GM12878 (cell line): ENCODE measurements around the gene SLC6A12. TPM values are rescaled to one million over a fixed set of nuclear protein-coding genes. Genes with fewer than 3 reads are reported as not detected.

Experiments
- ATAC-seq: fragments of 200-7000 bp; cut with Tn5 transposase; 3 replicates; pipeline ENCODE4 v1.9.1; 2020; ENCODE audit warnings: mild to moderate bottlenecking, moderate library complexity
- BruUV-seq: library from RNA; stranded (reverse); fragments of 400-500 nt; replicated peaks from 2 replicates; lab custom pipeline; 2021; lab: Mats Ljungman, UMichigan
- CTCF ChIA-PET: fragments of 300-600 bp; sonication (Branson Sonifier 250); formaldehyde crosslinking; extraction: SDS; loops from one replicate; lab custom pipeline; 2021; ENCODE audit warnings: inconsistent platforms; lab: Yijun Ruan, JAX
- POLR2A ChIA-PET: fragments of 350-600 bp; formaldehyde crosslinking; extraction: SDS; loops from one replicate; lab custom pipeline; 2021; ENCODE audit warnings: inconsistent platforms; lab: Charles Lee
- RAD21 ChIA-PET: fragments of 300-600 bp; sonication (Branson Sonifier 250); formaldehyde crosslinking; loops from one replicate; lab custom pipeline; 2023; ENCODE audit warnings: antibody characterized with exemption; ENCODE audit not compliant: unreplicated experiment; lab: Charles Lee
- SMC1A ChIA-PET: fragments of 300-600 bp; sonication (Branson Sonifier 250); formaldehyde crosslinking; loops from one replicate; lab custom pipeline; 2023; ENCODE audit not compliant: unreplicated experiment, uncharacterized antibody; lab: Charles Lee
- DNase-seq: peaks from one replicate; pipeline ENCODE4 v3.0.0-alpha.2; 2011; ENCODE audit warnings: low read depth, low spot score
- FAIRE-seq: peaks from 3 replicates; lab custom pipeline; 2011; peaks lifted over from hg19 to GRCh38; lab: Jason Lieb, UNC
- H2AFZ ChIP-seq: 2 replicates; pipeline ENCODE4 v1.6.0; 2011; ENCODE audit warnings: low read depth, low read length, control low read depth; ENCODE audit not compliant: control insufficient read depth
- H3K27ac ChIP-seq: 2 replicates; pipeline ENCODE4 v1.5.1; 2011; ENCODE audit warnings: control low read depth; ENCODE audit not compliant: control insufficient read depth, insufficient read depth
- H3K27me3 ChIP-seq, 2 experiments: replicated peaks in 1 of 2; 2 replicates each; pipeline versions ENCODE4 v1.6.0 to v1.6.1; 2011; ENCODE audit warnings: low read length in 1 of 2; ENCODE audit not compliant: control insufficient read depth in 2 of 2, insufficient read depth in 2 of 2
- H3K36me3 ChIP-seq, 2 experiments: 2 replicates each; pipeline ENCODE4 v1.5.1; 2011; ENCODE audit warnings: low read length in 1 of 2; ENCODE audit not compliant: control insufficient read depth in 2 of 2, insufficient read depth in 2 of 2
- H3K4me1 ChIP-seq: 2 replicates; pipeline ENCODE4 v1.6.1; 2011; ENCODE audit warnings: mild to moderate bottlenecking, low read length, moderate library complexity, mixed read lengths; ENCODE audit not compliant: control insufficient read depth, insufficient read depth
- H3K4me2 ChIP-seq: 2 replicates; pipeline ENCODE4 v1.6.0; 2011; ENCODE audit warnings: control low read depth; ENCODE audit not compliant: control insufficient read depth, insufficient read depth
- H3K4me3 ChIP-seq: fragments of 200-600 bp; sonication (generic); 2 replicates; pipeline ENCODE4 v1.5.1; 2016
- H3K79me2 ChIP-seq: 2 replicates; pipeline ENCODE4 v1.6.0; 2011; ENCODE audit warnings: low read length; ENCODE audit not compliant: control insufficient read depth, insufficient read depth
- H3K9ac ChIP-seq: 2 replicates; pipeline ENCODE4 v1.8.0; 2011; ENCODE audit warnings: low read length, control low read depth, mixed read lengths; ENCODE audit not compliant: control insufficient read depth, insufficient read depth
- H3K9me3 ChIP-seq: replicated peaks from 3 replicates; pipeline ENCODE4 v1.5.1; 2011; ENCODE audit warnings: mild to moderate bottlenecking, low read length; ENCODE audit not compliant: control insufficient read depth, insufficient read depth
- H4K20me1 ChIP-seq: 2 replicates; pipeline ENCODE4 v1.6.0; 2011; ENCODE audit not compliant: control insufficient read depth, insufficient read depth
- BCL11A ChIP-seq: IDR thresholded peaks from 2 replicates; pipeline ENCODE4 v1.6.1; 2011; ENCODE audit warnings: low read depth, low read length
- CHD2 ChIP-seq: IDR thresholded peaks from 2 replicates; pipeline ENCODE4 v1.6.1; 2011; ENCODE audit warnings: low read depth, low read length, improper control_type of control experiment, borderline replicate concordance
- IRF4 ChIP-seq: IDR thresholded peaks from 2 replicates; pipeline ENCODE4 v1.6.1; 2011; ENCODE audit warnings: low read depth, low read length
- KLF5 ChIP-seq: fragments of 450-650 bp; IDR thresholded peaks from 2 replicates; pipeline ENCODE4 v1.6.1; 2014; ENCODE audit warnings: mild to moderate bottlenecking; ENCODE audit not compliant: partially characterized antibody
- POLR2AphosphoS2 ChIP-seq: IDR thresholded peaks from 2 replicates; pipeline ENCODE4 v1.6.1; 2011; ENCODE audit warnings: low read depth, mild to moderate bottlenecking, low read length, improper control_type of control experiment, moderate library complexity
- RB1 ChIP-seq: fragments of 450-650 bp; formaldehyde crosslinking; IDR thresholded peaks from 2 replicates; pipeline ENCODE4 v1.6.1; 2017; ENCODE audit warnings: mild to moderate bottlenecking, borderline replicate concordance
- WRNIP1 ChIP-seq: IDR thresholded peaks from 2 replicates; pipeline ENCODE4 v1.6.1; 2011; ENCODE audit warnings: low read depth, low read length, improper control_type of control experiment, borderline replicate concordance
- ZSCAN29 ChIP-seq: fragments of 450-650 bp; IDR thresholded peaks from 2 replicates; pipeline ENCODE4 v1.6.1; 2017; ENCODE audit warnings: mild to moderate bottlenecking, moderate library complexity
- WGBS: methylation state at CpG from one replicate; pipeline ENCODE4 v1.1.6; 2016; ENCODE audit warnings: low lambda C conversion rate; ENCODE audit not compliant: insufficient replicate concordance, insufficient coverage; ENCODE audit errors: missing lambda C conversion rate; 5-methylcytosine and 5-hydroxymethylcytosine counted together
- in situ Hi-C: fragments of 300-500 bp; cut with MboI; formaldehyde crosslinking; loops from 9 replicates; pipeline ENCODE4 v1.14.3; 2018; ENCODE audit warnings: mixed read lengths
- intact Hi-C: fragments of 100-400 bp; cut with micrococcal nuclease; formaldehyde crosslinking; loops from one replicate; pipeline ENCODE4 v1.14.2; 2022; ENCODE audit not compliant: unreplicated experiment
- polyA plus RNA-seq, 11 experiments: library from polyadenylated mRNA; depleted of rRNA in 4 of 11; unstranded in 6 of 11; stranded (reverse) in 5 of 11; fragments of >200 nt; fragmentation: Nextera tagmentation in 4 of 11; fragmentation: Illumina TruSeq in 1 of 11; extraction: Ambion mirVana in 4 of 11; extraction: Trizol in 1 of 11; gene quantifications; 1 replicate in 1 of 11; 2 replicates in 10 of 11; pipeline versions ENCODE4 v1.2.1 to v1.2.3, GENCODE V29; 2011 to 2016; ENCODE audit warnings: inconsistent platforms in 2 of 11, missing spikeins in 2 of 11, low read depth in 1 of 11
- total RNA-seq, 4 experiments: library from RNA; depleted of rRNA in 3 of 4; stranded (reverse); fragments of >200 nt in 3 of 4; fragmentation: Illumina TruSeq in 1 of 4; extraction: Trizol in 1 of 4; gene quantifications; 2 replicates each; pipeline versions ENCODE4 v1.2.1 to v1.2.3, GENCODE V29; 2013 to 2021
- TF ChIP-seq, protein P1 (sequence below): fragments of 450-650 bp; IDR thresholded peaks from 2 replicates; pipeline ENCODE4 v1.6.1; 2016; ENCODE audit warnings: mild to moderate bottlenecking
- TF ChIP-seq, protein P2 (sequence below): IDR thresholded peaks from 2 replicates; pipeline ENCODE4 v1.6.1; 2011; ENCODE audit warnings: low read depth, low read length, improper control_type of control experiment, borderline replicate concordance

The SLC6A12 gene
- total and polyA plus RNA-seq, 10 of the 15 experiments (the other 5 are each of a cell fraction or from before 2014, with no cell fraction given) = 0.06 to 0.11 (median 0.07) TPM; not detected in 7

DNA sequence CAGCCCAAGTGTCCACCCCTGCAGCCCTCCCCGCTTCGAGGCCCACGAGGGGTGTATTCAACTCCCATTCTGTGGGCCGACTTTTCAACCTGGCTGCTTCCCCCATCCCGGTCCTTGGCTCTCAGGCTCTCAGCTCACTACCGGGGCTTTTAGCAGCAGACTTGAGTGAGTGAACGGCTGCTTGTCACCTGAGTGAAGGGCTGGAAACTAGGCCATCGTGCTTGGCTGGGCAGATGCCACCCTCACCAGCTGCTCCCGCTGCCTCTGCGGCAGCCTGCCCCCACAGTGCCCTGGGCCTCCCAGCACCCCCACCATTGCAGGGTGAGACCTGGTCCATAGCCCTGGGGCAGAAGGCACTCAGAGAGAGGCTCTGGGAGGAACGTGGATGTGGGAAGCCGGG, 59.9 kb downstream of the SLC6A12 start:
- Histone ChIP-seq H2AFZ (no peak overlapping the region), H4K20me1 (no peaks in the 10 kb centered on the region), H3K4me2 (no peak overlapping the region), H3K9me3 (no peaks in the 10 kb centered on the region), H3K4me1 (no peaks in the 10 kb centered on the region), H3K79me2 (no peaks in the 10 kb centered on the region), H3K27ac (no peak overlapping the region), H3K27me3 (no peaks in the 10 kb centered on the region; a peak in 3 of 4 replicates), H3K4me3 (no peak overlapping the region), H3K9ac (no peak overlapping the region), H3K36me3 (no peaks in the 10 kb centered on the region)
- WGBS = 31% methylated on average over 12 of the region's 12 CpGs
- RAD21 ChIA-PET = no interaction called here
- SMC1A ChIA-PET = no interaction called here
- TF ChIP-seq ZSCAN29 (no peak), RB1 (no peak), IRF4 (no peak), KLF5 (no peak), POLR2AphosphoS2 (no peak), WRNIP1 (no peak), BCL11A (no peak), CHD2 (no peak)
- TF ChIP-seq, protein P1, sequence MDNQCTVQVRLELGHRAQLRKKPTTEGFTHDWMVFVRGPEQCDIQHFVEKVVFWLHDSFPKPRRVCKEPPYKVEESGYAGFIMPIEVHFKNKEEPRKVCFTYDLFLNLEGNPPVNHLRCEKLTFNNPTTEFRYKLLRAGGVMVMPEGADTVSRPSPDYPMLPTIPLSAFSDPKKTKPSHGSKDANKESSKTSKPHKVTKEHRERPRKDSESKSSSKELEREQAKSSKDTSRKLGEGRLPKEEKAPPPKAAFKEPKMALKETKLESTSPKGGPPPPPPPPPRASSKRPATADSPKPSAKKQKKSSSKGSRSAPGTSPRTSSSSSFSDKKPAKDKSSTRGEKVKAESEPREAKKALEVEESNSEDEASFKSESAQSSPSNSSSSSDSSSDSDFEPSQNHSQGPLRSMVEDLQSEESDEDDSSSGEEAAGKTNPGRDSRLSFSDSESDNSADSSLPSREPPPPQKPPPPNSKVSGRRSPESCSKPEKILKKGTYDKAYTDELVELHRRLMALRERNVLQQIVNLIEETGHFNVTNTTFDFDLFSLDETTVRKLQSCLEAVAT = no peak
- TF ChIP-seq, protein P2, sequence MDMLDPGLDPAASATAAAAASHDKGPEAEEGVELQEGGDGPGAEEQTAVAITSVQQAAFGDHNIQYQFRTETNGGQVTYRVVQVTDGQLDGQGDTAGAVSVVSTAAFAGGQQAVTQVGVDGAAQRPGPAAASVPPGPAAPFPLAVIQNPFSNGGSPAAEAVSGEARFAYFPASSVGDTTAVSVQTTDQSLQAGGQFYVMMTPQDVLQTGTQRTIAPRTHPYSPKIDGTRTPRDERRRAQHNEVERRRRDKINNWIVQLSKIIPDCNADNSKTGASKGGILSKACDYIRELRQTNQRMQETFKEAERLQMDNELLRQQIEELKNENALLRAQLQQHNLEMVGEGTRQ = no peak
- ATAC-seq (no peak), DNase-seq (no peak), FAIRE-seq (no peak)
- in situ Hi-C loops (no loop called here), intact Hi-C loops (no loop called here)
- POLR2A ChIA-PET = no interaction called here
- CTCF ChIA-PET = no interaction called here
- BruUV-seq = no TSS peak
